Vagina (tissue), 2 donors: ENCODE measurements around the gene ZNF2.

Source experiments
- POLR2A ChIP-seq, 2 donors: fragments of 450-650 bp; IDR thresholded peaks; one replicate each; pipeline ENCODE4 v1.6.1; 2017; ENCODE audit warnings: antibody characterized with exemption in 2 of 2, mild to moderate bottlenecking in 2 of 2, moderate library complexity in 2 of 2
- TF ChIP-seq, protein P1 (sequence below), 3 experiments: fragments of 450-650 bp in 2 of 3; fragments of 200-600 bp in 1 of 3; sonication (generic) in 1 of 3; IDR thresholded peaks; one replicate each; pipeline ENCODE4 v1.5.1; 2017 to 2019; ENCODE audit warnings: antibody characterized with exemption in 3 of 3, mild to moderate bottlenecking in 2 of 3, moderate library complexity in 2 of 3

DNA sequence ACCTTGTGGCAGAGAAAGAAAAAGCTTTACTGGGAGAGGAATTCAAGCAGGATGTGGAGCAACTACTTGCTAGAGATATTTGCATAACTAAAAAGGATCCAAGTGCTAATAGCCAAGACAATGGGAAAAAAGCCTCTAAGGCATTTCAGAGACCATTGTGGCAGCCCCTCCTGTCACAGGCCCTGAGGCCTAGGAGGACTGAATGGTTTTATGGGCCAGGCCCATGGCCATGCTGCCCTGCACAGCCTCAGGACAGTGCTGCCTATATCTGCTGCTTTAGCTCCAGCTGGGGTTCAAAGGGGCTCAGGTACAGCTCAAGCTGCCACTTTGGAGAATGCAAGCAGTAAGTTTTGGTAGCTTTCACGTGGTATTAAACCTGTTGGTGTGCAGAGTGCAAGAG lies 26.9 kb upstream of the ZNF2 start:
- TF ChIP-seq, protein P1, sequence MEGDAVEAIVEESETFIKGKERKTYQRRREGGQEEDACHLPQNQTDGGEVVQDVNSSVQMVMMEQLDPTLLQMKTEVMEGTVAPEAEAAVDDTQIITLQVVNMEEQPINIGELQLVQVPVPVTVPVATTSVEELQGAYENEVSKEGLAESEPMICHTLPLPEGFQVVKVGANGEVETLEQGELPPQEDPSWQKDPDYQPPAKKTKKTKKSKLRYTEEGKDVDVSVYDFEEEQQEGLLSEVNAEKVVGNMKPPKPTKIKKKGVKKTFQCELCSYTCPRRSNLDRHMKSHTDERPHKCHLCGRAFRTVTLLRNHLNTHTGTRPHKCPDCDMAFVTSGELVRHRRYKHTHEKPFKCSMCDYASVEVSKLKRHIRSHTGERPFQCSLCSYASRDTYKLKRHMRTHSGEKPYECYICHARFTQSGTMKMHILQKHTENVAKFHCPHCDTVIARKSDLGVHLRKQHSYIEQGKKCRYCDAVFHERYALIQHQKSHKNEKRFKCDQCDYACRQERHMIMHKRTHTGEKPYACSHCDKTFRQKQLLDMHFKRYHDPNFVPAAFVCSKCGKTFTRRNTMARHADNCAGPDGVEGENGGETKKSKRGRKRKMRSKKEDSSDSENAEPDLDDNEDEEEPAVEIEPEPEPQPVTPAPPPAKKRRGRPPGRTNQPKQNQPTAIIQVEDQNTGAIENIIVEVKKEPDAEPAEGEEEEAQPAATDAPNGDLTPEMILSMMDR (IDR thresholded peaks at IDR 0.05): no peak
- no peak for TF ChIP-seq POLR2A (IDR thresholded peaks at IDR 0.05)
